Glomerular visceral epithelial cell (primary cell): Measurements from ENCODE around the gene C15orf39.

ENCODE experiments used
- DNase-seq: peaks from one replicate; pipeline ENCODE4 v3.0.0-alpha.2; 2016; ENCODE audit errors: extremely low spot score

C15orf39 gene

GRCh38 chr15:75201616-75202250 lies at the start of gene C15orf39:
Gene C15orf39, plus strand, starts transcription at chr15:75201882. Its CDS starts 4,167 bp downstream, at chr15:75206049.
- peak; percentile 83 for DNase-seq

- no peak for DNase-seq
These were observed 49.2 kb upstream of the C15orf39 start for GRCh38 chr15:75152382-75153079.

- DNase-seq = peak; percentile 29
These were observed 48.6 kb upstream of the C15orf39 start for GRCh38 chr15:75153087-75153486.

- DNase-seq = no peak
These were observed 48.0 kb upstream of the C15orf39 start for GRCh38 chr15:75153565-75154276.

GRCh38 chr15:75154461-75155062 lies 47.1 kb upstream of the C15orf39 start:
- DNase-seq = no peak

- peak; percentile 69 for DNase-seq
These were observed 45.1 kb upstream of the C15orf39 start for GRCh38 chr15:75156326-75157215.

GRCh38 chr15:75158402-75158801 lies 43.3 kb upstream of the C15orf39 start:
- no peak for DNase-seq

- no peak for DNase-seq
These were observed 42.4 kb upstream of the C15orf39 start for GRCh38 chr15:75159244-75159643.

GRCh38 chr15:75161106-75161916 lies 40.4 kb upstream of the C15orf39 start:
- no peak for DNase-seq

- DNase-seq = no peak
These were observed 39.7 kb upstream of the C15orf39 start for GRCh38 chr15:75161917-75162414.

GRCh38 chr15:75163150-75163564 lies 38.5 kb upstream of the C15orf39 start:
- no peak for DNase-seq

- DNase-seq = no peak
These were observed 36.9 kb upstream of the C15orf39 start for GRCh38 chr15:75164625-75165350.

GRCh38 chr15:75166489-75167063 lies 35.1 kb upstream of the C15orf39 start:
- peak; percentile 59 for DNase-seq

- peak; percentile 35 for DNase-seq
These were observed 33.9 kb upstream of the C15orf39 start for GRCh38 chr15:75167588-75168350.

GRCh38 chr15:75168374-75168773 lies 33.3 kb upstream of the C15orf39 start:
- no peak for DNase-seq

GRCh38 chr15:75170203-75170602 lies 31.5 kb upstream of the C15orf39 start:
- no peak for DNase-seq

GRCh38 chr15:75170711-75171341 lies 30.9 kb upstream of the C15orf39 start:
- peak; percentile 69 for DNase-seq

- peak; percentile 77 for DNase-seq
These were observed 30.3 kb upstream of the C15orf39 start for GRCh38 chr15:75171408-75171807.
